HG02870 (cell line): ENCODE data around the gene GATA1.
"Not testable (repeated sequence)": the region's sequence is repeated elsewhere in the genome, so short reads cannot be mapped to it uniquely, and the experiment has no call there.

ENCODE experiments used
- ATAC-seq: cut with Tn5 transposase; IDR thresholded peaks from one replicate; pipeline ENCODE4 v1.9.1; 2021; ENCODE audit warnings: mild to moderate bottlenecking, moderate library complexity; ENCODE audit not compliant: unreplicated experiment

Gene GATA1

DNA sequence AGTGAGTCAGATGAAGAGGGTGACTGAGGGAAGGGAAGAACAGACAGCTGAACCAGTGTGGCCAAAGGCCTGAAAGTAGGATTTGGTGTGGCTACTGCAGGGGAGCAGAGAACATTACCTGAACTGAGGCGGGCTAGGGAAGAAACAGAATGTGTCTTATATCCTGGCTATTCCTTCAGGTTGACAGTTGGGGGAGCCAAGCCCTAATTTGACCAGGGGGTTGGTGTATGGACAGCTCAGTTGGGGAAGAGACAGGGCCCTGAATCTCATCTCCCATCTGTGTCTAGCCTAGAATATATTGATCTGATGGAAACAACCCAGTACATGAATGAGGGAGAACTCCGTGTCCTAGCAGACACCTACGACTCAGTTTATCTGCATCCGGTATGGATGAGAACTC, 19.7 kb downstream of the GATA1 start:
- no peak for ATAC-seq

DNA sequence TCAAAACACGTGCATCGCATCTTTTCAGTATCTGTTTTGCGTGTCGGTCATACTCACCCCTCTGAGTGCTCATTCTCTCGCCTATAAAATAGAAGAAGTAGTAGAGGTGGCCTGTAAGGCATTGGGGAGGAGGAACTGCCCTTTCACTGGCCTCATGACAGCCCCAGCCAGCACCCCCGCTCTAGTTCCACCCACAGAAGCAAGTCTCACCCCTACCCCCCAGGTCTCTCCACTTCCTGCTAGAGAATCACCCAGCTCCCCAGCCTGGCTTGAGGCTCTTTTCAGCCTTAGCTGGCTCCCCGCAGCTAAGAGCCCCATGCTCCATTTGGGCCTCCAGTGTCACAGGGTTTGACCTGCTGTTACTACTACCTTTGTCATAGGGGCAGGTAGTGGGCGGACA, 27.3 kb downstream of the GATA1 start:
- no peak for ATAC-seq

DNA sequence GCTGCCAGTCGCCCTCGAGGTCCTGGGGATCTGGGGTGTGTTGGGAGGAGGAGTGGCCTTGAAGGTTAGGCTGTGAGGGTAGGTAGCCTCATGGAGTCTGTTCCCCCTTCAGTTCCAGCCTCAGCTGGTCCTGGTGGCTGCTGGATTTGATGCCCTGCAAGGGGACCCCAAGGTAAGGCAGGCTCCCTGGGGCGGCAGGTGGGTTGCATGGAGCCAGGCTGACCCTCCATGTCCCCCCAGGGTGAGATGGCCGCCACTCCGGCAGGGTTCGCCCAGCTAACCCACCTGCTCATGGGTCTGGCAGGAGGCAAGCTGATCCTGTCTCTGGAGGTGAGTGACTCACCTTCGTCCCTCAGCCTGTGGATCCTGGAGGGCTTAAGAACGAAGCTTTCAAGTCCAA, 28.3 kb downstream of the GATA1 start:
- ATAC-seq, result no peak

DNA sequence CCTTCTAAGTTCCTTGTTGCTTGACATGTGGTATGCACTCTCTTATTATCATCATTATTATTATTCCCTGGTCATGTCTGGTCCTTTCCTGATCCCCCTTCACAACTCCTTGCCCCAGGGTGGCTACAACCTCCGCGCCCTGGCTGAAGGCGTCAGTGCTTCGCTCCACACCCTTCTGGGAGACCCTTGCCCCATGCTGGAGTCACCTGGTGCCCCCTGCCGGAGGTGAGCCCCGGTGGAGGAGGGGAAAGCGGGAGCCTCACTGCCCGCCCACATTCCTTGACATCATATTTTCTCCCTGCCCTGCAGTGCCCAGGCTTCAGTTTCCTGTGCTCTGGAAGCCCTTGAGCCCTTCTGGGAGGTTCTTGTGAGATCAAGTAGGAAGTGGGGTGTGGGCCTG, 28.9 kb downstream of the GATA1 start:
- no peak for ATAC-seq

DNA sequence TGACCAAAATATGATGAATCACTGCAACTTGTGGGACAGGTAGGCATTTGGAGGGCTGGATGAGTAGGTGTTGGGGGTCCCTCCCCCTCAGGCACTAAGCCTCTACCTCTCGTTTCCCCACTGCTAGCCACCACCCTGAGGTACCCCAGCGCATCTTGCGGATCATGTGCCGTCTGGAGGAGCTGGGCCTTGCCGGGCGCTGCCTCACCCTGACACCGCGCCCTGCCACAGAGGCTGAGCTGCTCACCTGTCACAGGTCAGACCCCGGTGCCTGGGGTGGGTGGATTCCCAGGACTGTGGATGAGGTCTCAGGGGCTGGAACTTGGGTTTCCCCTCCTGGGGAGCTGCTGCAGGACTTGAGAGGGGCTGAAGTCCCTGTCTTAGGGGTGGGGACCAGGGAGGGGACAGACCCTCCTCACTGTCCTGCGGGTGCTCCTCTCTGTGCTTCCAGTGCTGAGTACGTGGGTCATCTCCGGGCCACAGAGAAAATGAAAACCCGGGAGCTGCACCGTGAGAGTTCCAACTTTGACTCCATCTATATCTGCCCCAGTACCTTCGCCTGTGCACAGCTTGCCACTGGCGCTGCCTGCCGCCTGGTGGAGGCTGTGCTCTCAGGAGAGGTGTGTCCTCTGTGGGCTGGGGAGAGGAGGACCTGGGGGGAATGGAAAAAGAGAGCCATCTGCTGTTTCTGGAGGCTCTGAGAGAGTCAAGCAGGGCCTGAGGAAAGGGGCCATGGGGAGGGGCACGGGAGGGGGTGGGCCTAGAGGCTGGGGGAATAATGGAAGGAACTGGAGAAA, 29.8 kb downstream of the GATA1 start:
- ATAC-seq, result no peak

DNA sequence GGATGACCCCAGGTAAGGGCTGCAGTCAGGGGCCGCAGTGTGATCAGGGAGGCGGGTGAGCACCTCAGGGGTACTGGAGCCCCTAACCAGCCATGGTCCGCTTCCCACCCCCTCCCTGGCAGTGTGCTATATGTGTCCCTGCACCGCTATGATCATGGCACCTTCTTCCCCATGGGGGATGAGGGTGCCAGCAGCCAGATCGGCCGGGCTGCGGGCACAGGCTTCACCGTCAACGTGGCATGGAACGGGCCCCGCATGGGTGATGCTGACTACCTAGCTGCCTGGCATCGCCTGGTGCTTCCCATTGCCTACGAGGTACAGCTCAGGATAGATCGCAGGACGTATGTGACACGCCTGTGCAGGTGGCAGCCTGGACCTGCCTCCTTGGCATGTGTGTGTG, 31.7 kb downstream of the GATA1 start:
- ATAC-seq, result no peak

DNA sequence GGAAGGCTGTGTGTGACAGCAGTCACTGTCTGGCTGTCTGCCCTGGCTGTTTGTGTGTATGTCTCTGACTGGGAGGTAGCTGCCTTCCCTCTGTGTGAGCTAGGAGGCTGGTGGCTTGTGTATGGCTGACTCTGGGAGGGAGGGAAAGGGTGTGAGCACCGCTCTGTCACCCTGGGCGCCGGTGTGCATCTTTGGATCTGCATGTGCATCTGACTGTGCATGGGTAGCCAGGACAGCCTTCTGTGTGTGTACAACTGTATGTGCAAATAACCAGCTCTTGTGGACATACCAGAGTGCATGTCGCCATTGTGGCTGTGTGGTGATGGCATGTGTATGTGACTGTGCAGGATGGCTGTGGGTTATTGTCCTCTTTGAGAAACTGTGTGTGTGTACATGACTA, 32.5 kb downstream of the GATA1 start:
- no peak for ATAC-seq

DNA sequence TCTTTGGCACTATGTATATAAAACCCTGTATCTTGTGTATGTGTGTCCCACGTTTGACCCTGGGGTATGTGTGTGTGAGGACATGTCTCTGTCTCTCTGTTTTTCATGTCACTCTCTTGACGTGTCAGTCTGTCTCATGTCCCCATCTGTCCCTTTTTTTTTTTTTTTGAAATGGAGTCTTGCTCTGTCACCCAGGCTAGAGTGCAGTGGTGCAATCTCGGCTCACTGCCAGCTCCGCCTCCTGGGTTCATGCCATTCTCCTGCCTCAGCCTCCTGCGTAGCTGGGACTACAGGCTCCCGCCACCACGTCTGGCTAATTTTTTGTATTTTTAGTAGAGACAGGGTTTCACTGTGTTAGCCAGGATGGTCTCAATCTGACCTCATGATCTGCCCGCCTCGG, 33.0 kb downstream of the GATA1 start:
- not testable (repeated sequence) for ATAC-seq

DNA sequence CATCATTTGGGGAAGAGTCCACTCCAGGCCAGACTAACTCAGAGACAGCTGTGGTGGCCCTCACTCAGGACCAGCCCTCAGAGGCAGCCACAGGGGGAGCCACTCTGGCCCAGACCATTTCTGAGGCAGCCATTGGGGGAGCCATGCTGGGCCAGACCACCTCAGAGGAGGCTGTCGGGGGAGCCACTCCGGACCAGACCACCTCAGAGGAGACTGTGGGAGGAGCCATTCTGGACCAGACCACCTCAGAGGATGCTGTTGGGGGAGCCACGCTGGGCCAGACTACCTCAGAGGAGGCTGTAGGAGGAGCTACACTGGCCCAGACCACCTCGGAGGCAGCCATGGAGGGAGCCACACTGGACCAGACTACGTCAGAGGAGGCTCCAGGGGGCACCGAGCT, 36.7 kb downstream of the GATA1 start:
- no peak for ATAC-seq

DNA sequence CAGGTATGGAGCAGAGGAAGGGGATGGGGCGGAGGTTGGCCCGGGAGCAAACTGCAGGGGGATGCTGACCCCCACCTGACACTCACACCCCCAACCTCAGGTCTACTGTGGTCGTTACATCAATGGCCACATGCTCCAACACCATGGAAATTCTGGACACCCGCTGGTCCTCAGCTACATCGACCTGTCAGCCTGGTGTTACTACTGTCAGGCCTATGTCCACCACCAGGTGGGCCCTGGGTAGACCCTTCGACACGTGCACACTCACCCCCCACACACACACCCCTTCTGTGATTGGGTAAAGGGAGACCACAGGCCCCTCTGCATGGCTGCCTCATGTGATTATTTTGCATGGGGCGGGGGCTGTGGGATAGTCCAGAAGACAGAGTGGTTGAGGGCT, 37.7 kb downstream of the GATA1 start:
- ATAC-seq, result no peak

DNA sequence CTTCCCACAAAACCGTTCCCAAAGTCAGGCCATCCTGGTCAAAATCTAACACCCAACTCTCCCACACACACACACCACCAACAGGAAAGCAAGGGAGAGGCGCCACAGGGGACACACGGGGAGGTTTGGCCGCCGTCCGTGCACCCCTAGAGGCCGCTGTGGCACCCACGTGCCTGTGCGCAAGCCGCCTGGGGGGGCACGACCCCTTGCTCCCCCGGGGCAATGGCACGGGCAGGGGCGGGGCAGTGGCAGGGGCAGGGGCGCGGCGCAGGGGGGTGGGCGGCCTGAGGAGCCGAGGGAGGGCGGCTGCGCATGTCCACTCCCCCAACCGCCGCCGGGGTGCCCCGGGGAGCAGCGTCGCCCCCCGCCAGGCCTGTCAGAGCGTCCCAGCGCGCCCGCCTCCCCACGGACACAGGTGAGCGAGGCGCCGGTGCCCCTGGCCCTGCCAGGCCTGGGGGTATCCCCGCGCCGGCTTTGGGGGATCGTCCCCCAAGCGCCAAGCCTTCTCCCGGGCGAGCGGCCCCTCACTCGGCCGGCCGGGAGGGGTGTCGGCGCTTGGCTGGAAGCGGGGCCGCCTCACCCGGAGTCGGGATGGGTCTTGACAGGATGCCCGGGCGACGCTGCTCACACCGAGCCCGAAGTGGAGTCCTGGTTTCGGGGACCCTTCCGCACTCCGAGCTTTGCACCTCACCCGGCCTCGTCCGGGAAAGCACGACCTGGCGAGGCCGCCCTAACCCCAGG, 39.9 kb downstream of the GATA1 start, which contains the start of gene ERAS:
Gene ERAS (plus strand): TSS at position 379 of the 741 bp plus-strand sequence. CDS start 2,611 bp downstream, outside the sequence.
- ATAC-seq, result no peak

DNA sequence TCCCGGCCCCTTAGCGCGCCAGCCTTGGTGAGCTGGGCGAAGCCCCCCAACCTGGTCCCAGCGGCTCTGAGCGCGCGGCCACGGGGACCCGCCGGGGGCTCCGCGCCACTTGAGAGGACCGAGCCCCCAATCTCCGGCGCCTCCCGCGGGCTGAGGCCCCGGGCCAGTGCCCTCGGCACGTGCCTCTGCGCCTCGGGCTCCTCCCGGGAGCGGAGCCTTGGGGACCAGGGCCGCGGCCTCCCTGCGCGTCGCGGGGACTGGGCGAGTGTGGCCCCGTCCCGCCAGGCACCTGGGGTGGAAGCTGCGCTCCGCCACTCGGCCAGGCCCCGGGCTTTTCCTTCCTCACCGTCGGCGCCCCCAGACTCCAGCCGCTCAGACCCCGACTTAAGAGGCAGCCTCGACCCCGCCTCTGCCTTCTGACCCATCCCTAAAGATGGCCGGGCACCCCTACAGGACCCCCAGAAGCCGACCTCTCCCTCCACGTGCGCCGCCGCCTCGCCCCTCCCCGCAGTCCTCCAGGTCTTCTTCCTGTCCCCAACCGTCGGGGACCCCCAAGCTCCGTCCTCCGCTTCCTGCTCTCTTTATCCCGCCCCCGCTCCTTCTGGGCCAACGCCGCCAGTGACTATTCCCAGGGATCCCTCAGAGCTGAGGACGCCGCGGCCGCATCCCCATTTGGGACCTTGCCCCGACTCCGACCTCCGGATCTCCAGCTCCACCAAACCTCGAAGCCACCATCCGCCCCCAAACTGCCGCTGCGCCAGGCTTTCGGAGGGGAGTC, 40.7 kb downstream of the GATA1 start:
- ATAC-seq, result no peak

DNA sequence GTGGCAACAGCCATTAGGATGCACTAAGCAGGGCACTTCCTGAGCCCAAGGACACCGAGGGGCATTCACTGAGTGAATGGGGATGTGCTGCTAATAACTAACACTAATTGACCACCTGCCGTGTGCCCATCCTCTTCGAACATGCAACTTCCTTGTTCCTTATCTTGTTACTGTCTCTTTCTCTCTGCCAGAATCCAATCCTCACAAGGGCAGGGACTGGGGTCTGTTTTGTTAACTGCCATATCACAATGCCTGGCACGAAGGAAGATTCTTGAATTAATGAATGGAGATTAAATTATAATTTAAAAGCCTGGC, 41.2 kb downstream of the GATA1 start:
- no peak for ATAC-seq

DNA sequence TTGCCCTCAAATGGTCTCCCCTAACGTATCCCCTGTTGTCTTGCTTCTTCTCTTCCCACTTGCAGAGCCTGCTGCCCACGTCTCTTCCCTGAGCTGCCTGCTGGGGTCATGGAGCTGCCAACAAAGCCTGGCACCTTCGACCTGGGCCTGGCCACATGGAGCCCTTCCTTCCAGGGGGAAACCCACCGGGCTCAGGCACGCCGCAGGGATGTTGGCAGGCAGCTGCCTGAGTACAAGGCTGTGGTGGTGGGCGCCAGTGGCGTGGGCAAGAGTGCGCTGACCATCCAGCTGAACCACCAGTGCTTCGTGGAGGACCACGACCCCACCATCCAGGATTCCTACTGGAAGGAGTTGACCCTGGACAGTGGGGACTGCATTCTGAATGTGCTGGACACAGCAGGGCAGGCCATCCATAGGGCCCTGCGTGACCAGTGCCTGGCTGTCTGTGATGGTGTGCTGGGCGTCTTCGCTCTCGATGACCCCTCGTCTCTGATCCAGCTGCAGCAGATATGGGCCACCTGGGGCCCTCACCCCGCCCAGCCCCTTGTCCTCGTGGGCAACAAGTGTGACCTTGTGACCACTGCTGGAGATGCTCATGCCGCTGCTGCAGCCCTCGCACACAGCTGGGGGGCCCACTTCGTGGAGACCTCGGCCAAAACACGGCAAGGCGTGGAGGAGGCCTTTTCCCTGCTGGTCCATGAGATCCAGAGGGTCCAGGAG, 42.8 kb downstream of the GATA1 start:
- no peak for ATAC-seq

DNA sequence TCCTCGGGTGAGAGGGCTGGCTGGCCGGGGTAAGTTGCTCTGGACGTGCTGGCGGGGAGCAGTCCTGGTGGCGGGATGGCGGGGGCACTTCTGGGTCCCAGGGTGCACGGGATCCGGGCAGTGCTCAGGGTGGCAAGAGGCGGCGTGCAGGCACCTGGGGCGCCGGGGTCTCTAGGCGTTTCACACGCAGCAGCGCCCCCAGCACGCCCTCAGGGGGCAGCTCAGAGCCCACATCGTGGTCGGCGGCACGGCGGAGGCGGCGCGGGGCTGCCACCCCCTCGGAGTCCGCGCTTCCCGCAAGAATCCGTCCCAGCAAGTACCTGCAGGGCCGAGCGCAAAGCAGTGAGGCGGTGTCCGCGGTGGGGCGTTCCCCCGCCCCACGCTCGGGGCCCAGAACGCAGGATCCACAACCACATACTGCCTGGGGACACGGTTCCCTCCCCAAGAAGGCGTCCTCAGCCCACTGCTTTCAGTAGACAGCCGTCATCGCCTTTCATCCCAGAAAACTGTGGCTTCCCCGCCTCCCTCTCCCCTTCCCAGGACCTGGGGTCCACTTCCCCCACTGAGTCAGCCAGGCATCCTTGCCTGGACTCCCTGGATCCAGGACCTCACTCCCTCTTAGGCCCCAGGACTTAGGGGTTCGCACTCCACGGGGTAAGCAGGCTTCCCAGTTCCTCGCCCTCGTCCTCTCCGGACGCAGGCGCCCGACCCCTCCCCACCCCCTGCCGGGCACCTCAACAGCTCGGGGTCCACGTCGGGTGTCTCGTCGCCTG, 44.9 kb downstream of the GATA1 start:
- no peak for ATAC-seq

DNA sequence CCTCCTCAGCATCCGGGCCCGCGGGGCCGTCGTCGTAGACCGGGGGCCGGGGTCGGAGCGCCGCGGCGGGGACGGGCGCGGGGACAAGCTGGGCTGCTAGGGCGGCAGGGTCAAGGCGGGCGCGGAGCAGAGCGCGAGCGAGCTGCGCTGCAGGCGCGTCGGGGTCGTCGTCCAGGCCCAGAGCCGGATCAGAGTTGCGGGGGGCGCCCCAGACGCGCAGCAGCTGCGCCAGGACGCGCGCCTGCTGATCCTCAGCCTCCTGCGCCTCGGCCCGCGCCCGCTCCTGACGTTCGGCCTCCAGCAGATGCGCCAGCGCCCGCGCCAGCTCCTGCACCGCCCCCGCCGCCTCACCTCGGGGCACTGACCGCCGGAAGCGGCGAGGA, 45.5 kb downstream of the GATA1 start:
- ATAC-seq, result no peak

DNA sequence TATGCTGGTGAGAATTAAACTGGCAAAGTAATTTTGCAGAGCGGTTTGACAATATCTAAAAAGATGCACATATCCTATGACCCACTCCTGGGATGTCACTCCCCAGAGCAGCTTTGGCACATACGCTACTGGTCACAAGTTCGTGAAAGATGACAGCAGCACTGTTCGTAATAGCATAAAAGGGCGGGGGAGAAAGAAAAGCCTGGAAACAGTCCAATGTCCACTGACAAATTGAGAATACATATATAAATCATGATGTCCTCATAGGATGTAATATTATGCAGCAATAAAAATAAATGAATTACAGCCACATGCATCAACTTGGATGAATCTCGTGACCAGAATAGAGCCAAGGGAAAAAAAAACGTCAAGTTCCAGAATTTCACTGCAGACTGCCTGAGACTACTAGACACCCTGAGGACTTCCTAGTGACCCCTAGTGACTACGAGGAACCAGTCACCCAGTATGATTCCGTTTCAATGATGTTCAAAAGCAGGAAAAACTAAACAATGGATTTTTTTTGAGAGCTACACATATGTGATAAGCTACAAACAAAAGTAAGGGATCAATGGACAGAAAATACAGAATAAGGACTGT, 47.2 kb downstream of the GATA1 start:
- no peak for ATAC-seq

DNA sequence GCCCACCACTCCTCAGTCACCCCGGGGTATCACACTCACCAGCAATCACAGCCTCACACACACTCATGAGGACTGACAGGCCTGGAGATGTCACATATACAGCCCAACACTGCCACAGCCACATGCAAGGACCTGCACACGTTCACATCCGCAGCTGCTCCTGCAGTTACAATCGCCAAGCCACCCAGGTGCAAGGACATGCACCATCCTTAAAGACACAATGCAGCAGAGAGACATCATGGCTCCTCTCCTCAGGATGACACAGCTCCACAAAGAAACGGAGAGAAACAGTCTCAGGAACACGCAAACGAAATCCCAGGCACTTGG, 48.0 kb downstream of the GATA1 start:
- ATAC-seq, result no peak

DNA sequence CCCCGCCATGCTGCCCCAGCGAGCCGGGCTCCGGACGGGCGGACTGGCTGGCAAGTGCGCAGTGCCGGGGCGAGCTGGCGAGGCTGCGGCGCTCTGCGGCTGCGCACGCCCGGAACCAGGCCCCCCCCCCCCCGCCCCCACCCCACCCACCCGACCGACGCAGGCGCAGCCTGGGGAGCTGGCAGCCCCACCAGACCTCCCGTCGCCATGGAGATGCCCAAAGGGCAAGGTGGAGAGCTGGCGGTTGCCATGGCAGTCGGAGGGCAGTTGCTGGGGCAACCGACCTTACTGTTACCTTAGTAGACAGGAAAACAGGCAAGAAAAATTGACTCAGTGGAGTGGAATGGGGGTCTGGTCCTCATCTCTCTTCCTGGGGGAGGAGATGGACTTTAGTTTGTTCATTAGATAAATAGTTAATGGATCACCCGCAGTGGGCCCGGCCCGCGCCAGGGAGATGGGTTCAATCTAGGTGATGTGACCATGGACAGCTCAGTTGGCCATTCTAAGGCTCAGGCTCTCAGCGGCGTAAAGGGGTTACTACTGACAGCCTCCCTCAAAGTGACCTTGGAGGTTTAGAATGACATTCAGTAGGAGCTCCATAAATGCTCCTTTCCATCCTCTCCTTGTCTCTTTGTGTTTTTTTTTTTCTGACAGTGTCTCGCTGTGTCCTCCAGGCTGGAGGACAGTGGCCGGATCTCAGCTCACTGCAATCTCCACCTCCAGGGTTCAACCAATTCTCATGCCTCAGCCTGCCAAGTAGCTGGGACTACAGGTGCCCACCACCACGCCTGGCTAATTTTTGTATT, 49.3 kb downstream of the GATA1 start, which contains the start of gene PCSK1N:
Gene PCSK1N (minus strand): TSS at position 87 of the 806 bp plus-strand sequence. CDS start 78 bp downstream, at position 9.
- ATAC-seq, result no peak
